ENCODE measurements around the gene EPB41L4A. TPM values are rescaled to one million over a fixed set of nuclear protein-coding genes. Genes with fewer than 3 reads are reported as not detected.
A peak's percentile ranks its signal among the peaks of the same experiment; 100 is the strongest.
"Not testable (repeated sequence)": the region's sequence is repeated elsewhere in the genome, so short reads cannot be mapped to it uniquely, and the experiment has no call there.

EPB41L4A gene, protein sequence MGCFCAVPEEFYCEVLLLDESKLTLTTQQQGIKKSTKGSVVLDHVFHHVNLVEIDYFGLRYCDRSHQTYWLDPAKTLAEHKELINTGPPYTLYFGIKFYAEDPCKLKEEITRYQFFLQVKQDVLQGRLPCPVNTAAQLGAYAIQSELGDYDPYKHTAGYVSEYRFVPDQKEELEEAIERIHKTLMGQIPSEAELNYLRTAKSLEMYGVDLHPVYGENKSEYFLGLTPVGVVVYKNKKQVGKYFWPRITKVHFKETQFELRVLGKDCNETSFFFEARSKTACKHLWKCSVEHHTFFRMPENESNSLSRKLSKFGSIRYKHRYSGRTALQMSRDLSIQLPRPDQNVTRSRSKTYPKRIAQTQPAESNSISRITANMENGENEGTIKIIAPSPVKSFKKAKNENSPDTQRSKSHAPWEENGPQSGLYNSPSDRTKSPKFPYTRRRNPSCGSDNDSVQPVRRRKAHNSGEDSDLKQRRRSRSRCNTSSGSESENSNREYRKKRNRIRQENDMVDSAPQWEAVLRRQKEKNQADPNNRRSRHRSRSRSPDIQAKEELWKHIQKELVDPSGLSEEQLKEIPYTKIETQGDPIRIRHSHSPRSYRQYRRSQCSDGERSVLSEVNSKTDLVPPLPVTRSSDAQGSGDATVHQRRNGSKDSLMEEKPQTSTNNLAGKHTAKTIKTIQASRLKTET
- 13.4 and 18.3 TPM in 2 replicates for total RNA-seq

GRCh38 chr5:112419164-112419985 lies at the start of gene EPB41L4A:
TSS of gene EPB41L4A (minus strand) at chr5:112419277. CDS start at chr5:112419039, 238 bp downstream.
- no peak for DNase-seq (ENCODE audit: low read depth, low spot score)

GRCh38 chr5:112467485-112467884 lies 48.4 kb upstream of the EPB41L4A start:
- DNase-seq (ENCODE audit: low read depth, low spot score): no peak

DNA sequence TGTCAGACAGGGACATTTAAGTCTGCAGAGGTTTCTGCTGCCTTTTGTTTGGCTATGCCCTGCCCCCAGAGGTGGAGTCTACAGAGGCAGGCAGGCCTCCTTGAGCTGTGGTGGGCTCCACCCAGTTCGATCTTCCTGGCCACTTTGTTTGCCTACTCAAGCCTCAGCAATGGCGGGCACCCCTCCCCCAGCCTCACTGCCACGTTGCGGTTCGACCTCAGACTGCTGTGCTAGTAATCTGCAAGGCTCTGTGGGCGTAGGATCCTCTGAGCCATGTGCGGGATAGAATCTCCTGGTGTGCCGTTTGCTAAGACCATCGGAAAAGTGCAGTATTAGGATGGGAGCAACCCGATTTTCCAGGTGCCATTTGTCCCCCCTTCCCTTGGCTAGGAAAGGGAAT lies 47.2 kb upstream of the EPB41L4A start:
- not testable (repeated sequence) for DNase-seq (ENCODE audit: low read depth, low spot score)

DNA sequence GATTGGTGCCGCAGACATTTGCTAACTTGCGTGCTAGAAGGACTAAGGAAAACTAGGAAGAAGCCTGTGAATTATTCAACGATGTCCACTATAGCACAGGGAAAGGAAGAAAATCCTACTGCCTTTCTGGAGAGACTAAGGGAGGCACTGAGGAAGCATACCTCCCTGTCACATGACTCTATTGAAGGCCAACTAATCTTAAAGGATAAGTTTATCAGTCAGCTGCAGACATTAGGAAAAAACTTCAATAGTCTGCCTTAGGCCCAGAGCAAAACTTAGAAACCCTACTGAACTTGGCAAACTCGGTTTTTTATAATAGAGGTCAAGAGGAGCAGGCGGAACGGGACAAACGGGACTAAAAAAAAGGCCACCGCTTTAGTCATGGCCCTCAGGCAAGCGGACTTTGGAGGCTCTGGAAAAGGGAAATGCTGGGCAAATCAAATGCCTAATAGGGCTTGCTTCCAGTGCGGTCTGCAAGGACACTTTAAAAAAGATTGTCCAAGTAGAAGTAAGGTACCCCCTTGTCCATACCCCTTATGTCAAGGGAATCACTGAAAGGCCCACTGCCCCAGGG lies 28.2 kb upstream of the EPB41L4A start:
- not testable (repeated sequence) for DNase-seq (ENCODE audit: low read depth, low spot score)

DNA sequence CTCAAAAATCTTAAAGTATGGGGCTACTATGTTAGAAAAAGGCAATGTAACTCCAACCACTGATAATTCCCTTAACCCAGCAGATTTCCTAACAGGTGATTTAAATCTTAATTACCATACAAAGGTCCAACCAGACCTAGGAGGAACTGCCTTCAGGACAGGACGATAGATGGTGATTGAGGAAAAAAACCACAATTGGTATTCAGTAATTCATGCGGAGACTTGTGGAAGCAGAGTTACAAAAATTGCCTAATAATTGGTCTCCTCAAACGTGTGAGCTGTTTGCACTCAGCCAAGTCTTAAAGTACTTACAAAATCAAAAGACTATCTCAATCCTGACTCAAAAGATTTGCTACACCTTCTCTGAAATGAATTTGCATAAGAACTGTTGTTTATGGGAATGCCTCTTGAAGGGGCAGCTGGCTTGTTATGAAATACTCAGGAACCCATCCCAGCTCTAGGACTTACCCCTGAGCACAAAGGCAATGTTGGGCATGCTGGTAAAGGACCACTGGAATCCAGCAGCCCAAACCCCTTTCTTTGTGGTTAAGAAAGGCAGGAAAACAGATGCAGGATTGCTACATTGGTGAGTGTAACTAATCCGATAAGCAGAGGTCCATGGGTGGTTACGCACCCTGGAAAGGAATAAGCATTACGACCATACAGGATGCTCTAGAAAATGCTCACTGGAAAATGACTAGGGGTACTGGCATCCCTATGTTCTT lies 26.7 kb upstream of the EPB41L4A start:
- DNase-seq (ENCODE audit: low read depth, low spot score): no peak

DNA sequence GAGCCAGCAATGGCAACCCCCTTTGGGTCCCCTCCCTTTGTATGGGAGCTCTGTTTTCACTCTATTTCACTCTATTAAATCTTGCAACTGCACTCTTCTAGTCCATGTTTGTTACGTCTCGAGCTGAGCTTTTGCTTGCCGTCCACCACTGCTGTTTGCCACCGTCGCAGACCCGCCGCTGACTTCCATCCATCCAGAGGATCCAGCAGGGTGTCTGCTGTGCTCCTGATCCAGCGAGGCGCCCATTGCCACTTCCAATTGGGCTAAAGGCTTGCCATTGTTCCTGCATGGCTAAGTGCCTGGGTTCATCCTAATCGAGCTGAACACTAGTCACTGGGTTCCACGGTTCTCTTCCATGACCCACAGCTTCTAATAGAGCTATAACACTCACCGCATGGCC lies 24.9 kb upstream of the EPB41L4A start:
- not testable (repeated sequence) for DNase-seq (ENCODE audit: low read depth, low spot score)

DNA sequence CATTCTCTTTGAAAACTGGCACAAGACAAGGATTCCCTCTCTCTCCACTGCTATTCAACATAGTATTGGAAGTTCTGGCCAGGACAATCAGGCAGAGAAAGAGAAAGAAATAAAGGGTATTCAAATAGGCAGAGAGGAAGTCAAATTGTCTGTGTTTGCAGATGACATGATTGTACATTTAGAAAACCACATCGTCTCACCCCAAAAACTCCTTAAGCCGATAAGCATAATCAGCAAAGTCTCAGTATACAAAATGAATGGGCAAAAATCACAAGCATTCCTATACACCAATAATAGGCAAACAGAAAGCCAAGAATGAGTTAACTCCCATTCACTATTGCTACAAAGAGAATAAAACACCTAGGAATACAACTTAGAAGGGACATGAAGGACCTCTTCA lies 21.0 kb upstream of the EPB41L4A start:
- no peak for DNase-seq (ENCODE audit: low read depth, low spot score)

DNA sequence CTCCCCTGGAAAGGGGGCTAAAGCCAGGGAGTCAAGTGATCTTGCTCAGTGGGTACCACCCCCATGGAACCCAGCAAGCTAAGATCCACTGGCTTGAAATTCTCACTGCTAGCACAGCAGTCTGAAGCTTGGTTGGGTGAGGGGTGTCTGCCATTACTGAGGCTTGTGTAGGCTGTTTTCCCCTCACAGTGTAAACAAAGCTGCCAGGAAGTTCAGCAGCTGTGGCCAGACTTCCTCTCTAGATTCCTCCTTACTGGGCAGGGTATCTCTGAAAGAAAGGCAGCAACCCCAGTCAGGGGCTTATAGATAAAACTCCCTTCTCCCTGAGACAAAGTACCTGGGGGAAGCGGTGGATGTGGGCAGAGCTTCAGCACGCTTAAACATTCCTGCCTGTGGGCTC lies 17.1 kb upstream of the EPB41L4A start:
- DNase-seq (ENCODE audit: low read depth, low spot score): no peak

- no peak for DNase-seq (ENCODE audit: low read depth, low spot score)
These were observed 15.6 kb upstream of the EPB41L4A start for GRCh38 chr5:112434641-112435040.

DNA sequence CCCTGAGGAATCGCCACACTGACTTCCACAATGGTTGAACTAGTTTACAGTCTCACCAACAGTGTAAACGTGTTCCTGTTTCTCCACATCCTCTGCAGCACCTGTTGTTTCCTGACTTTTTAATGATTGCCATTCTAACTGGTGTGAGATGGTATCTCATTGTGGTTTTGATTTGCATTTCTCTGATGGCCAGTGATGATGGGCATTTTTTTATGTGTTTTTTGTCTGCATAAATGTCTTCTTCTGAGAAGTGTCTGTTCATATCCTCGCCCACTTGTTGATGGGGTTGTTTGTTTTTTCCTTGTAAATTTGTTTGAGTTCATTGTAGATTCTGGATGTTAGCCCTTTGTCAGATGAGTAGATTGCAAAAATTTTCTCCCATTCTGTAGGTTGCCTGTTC lies 7.1 kb upstream of the EPB41L4A start:
- not testable (repeated sequence) for DNase-seq (ENCODE audit: low read depth, low spot score)

- DNase-seq (ENCODE audit: low read depth, low spot score): peak; percentile 57
These were observed 1.1 kb upstream of the EPB41L4A start for GRCh38 chr5:112419986-112420864.

DNA sequence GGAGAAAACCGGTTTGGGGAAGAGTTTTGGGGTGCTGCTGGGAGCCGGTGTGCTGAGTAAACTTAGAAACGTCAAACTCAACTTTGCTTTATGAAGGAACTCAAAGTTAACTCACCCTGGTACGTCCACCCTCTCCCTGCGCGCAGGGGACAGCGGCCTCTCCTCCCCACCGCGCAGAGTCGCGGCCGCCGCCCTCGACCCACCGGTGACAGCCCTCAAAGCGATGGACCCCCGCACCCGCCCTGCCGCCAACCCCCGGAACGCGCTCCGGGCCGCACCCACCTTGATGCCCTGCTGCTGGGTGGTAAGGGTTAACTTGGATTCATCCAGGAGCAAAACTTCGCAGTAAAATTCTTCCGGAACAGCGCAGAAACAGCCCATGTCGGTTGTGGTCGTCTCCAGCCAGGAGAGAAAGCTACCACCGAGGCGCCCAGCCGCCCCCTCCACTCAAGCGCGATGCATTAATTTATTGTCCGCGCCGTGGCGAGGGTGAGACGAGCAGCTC lies 366 bp downstream of the EPB41L4A start:
- DNase-seq (ENCODE audit: low read depth, low spot score): no peak

DNA sequence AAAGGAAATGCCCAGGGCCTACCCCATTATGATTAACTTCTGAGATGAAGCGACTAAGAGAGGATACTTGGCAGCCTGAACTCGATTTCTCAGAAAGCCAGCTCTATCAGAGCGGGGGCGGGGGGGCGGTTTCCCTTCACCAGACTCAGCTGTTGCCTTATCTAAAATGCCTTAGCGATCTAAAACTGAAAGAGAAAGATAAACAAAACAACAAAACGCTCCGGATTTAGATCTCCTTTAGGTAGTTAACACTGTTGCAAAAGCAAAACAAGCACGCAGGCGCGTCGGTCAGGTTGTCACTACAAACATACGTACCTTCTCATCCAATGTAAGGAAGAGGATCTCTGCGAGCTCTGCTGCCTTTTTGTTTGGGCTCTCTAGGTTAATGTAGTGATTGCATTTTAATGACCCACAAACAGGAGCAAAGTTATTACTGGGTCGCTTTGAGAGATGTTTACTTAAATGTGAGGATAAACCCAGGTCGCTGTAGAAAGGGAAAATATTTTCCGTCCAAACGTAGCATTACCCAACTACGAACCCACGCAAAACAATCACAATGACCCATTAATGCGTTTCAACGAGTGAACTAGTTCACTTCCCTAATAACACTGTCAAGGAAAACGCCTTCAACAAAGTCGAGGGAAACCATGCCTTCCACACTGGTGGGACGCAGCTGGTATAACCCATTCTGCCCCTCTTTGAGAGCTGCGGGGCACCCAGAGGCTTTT lies 982 bp downstream of the EPB41L4A start:
- peak; percentile 52 for DNase-seq (ENCODE audit: low read depth, low spot score)

GRCh38 chr5:112415552-112415951 lies 3.5 kb downstream of the EPB41L4A start:
- no peak for DNase-seq (ENCODE audit: low read depth, low spot score)

DNA sequence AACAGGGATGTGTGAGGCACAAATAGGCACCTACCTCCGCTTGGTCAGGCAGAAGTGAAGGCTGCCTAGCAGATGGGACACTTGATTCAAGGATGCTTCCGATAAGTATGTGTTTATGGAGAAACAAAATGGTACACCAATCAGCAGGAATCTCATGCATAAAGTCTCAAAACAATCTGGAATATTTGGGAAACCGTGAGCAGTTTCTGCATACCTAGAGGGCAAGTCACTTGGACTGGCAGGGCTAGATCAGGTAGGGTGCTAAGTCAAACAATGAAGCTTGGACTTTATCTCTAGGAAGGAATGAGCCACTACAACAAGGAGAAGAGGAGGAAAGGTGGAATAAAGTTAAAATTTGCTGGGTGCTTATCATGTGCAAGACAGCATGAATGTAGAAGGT lies 5.5 kb downstream of the EPB41L4A start:
- no peak for DNase-seq (ENCODE audit: low read depth, low spot score)

- DNase-seq (ENCODE audit: low read depth, low spot score): no peak
These were observed 6.7 kb downstream of the EPB41L4A start for GRCh38 chr5:112412346-112412745.

- DNase-seq (ENCODE audit: low read depth, low spot score): no peak
These were observed 7.2 kb downstream of the EPB41L4A start for GRCh38 chr5:112411903-112412302.

- DNase-seq (ENCODE audit: low read depth, low spot score): no peak
These were observed 11.4 kb downstream of the EPB41L4A start for GRCh38 chr5:112407666-112408065.

GRCh38 chr5:112407240-112407639 lies 11.8 kb downstream of the EPB41L4A start:
- DNase-seq (ENCODE audit: low read depth, low spot score): no peak

Data from pulmonary artery endothelial cell (primary cell).